ENCODE measurements around the gene OLFML1.

OLFML1 gene

GRCh38 chr11:7522546-7522945, 37.2 kb downstream of the OLFML1 start:
- in situ Hi-C loops (cut with MboI; ENCODE audit: low sequenced_read_pairs, unreplicated experiment) = loop anchor here (25.0 kb wide), 1 partner anchor 465 kb away; the partner anchor contains the start of gene EIF3F
- TF ChIP-seq, protein P1, sequence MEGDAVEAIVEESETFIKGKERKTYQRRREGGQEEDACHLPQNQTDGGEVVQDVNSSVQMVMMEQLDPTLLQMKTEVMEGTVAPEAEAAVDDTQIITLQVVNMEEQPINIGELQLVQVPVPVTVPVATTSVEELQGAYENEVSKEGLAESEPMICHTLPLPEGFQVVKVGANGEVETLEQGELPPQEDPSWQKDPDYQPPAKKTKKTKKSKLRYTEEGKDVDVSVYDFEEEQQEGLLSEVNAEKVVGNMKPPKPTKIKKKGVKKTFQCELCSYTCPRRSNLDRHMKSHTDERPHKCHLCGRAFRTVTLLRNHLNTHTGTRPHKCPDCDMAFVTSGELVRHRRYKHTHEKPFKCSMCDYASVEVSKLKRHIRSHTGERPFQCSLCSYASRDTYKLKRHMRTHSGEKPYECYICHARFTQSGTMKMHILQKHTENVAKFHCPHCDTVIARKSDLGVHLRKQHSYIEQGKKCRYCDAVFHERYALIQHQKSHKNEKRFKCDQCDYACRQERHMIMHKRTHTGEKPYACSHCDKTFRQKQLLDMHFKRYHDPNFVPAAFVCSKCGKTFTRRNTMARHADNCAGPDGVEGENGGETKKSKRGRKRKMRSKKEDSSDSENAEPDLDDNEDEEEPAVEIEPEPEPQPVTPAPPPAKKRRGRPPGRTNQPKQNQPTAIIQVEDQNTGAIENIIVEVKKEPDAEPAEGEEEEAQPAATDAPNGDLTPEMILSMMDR (IDR thresholded peaks at IDR 0.05; ENCODE audit: borderline replicate concordance, control extremely low read depth, extremely low read depth, insufficient read depth, missing control alignments) = no peak
- DNase-seq (ENCODE audit: low spot score) = no peak

GRCh38 chr11:7523416-7524210, 38.3 kb downstream of the OLFML1 start:
- in situ Hi-C loops (cut with MboI; ENCODE audit: low sequenced_read_pairs, unreplicated experiment) = loop anchor here (25.0 kb wide), 1 partner anchor 464 kb away; the partner anchor contains the start of gene EIF3F
- TF ChIP-seq, protein P1 (IDR thresholded peaks at IDR 0.05; ENCODE audit: borderline replicate concordance, control extremely low read depth, extremely low read depth, insufficient read depth, missing control alignments) = no peak
- DNase-seq (ENCODE audit: low spot score) = no peak

- in situ Hi-C loops (cut with MboI; ENCODE audit: low sequenced_read_pairs, unreplicated experiment) = loop anchor here (25.0 kb wide), 1 partner anchor 463 kb away; the partner anchor contains the start of gene EIF3F
- no peak for DNase-seq (ENCODE audit: low spot score)
- TF ChIP-seq, protein P1 (IDR thresholded peaks at IDR 0.05; ENCODE audit: borderline replicate concordance, control extremely low read depth, extremely low read depth, insufficient read depth, missing control alignments) = no peak
Observed at GRCh38 chr11:7524462-7525235, 39.3 kb downstream of the OLFML1 start.

GRCh38 chr11:7525424-7525823, 40.1 kb downstream of the OLFML1 start:
- DNase-seq (ENCODE audit: low spot score) = no peak
- TF ChIP-seq, protein P1 (IDR thresholded peaks at IDR 0.05; ENCODE audit: borderline replicate concordance, control extremely low read depth, extremely low read depth, insufficient read depth, missing control alignments) = no peak
- in situ Hi-C loops (cut with MboI; ENCODE audit: low sequenced_read_pairs, unreplicated experiment) = no loop called here

DNA sequence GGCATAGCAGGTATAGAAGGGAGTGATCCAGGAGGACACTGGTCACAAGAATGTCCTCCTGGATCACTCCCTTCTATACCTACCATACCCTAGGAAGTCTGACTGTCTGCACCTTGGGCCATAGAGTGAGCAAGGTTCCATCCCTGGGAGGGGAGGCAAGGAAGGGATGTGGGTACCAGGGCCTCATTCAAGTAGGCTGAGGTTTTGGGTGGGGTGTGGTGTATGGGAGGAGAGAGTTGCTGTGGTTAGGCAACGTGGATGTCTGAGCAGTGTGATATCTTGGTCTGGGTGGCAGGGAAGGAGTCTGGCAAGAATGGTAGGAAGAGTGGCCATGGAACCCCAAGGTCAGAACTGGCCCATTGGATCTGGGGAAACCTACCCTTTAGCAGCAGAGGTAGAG, 41.7 kb downstream of the OLFML1 start:
- in situ Hi-C loops (cut with MboI; ENCODE audit: low sequenced_read_pairs, unreplicated experiment) = no loop called here
- DNase-seq (ENCODE audit: low spot score) = no peak
- TF ChIP-seq, protein P1 (IDR thresholded peaks at IDR 0.05; ENCODE audit: borderline replicate concordance, control extremely low read depth, extremely low read depth, insufficient read depth, missing control alignments) = no peak

- TF ChIP-seq, protein P1 (IDR thresholded peaks at IDR 0.05; ENCODE audit: borderline replicate concordance, control extremely low read depth, extremely low read depth, insufficient read depth, missing control alignments) = no peak
- in situ Hi-C loops (cut with MboI; ENCODE audit: low sequenced_read_pairs, unreplicated experiment) = no loop called here
- no peak for DNase-seq (ENCODE audit: low spot score)
Observed at GRCh38 chr11:7528514-7529049, 43.3 kb downstream of the OLFML1 start.

Data from GM13976 (cell line).